ENCODE measurements around the gene AEBP2. TPM values are rescaled to one million over a fixed set of nuclear protein-coding genes. Genes with fewer than 3 reads are reported as not detected.

The AEBP2 gene
- total RNA-seq, 1 donor: 19.2 TPM

GRCh38 chr12:19490908-19491307 is 51.6 kb downstream of the AEBP2 start:
- no peak overlapping the region for H3K27ac ChIP-seq (ENCODE audit: low read depth, low read length)
- no peaks in the 10 kb centered on the region for H3K4me1 ChIP-seq (ENCODE audit: insufficient read depth, low read length)
- H3K79me2 ChIP-seq (ENCODE audit: insufficient read depth, low read length): peaks cover 79% of the 10 kb centered on the region
- no peak overlapping the region for H3K4me3 ChIP-seq (ENCODE audit: insufficient read depth, low read length)
- DNase-seq (ENCODE audit: insufficient read length, low spot score, missing footprints): no peak
- H3K4me2 ChIP-seq (ENCODE audit: insufficient read depth, low read length): no peak overlapping the region
- H3K9me3 ChIP-seq (ENCODE audit: low read depth, low read length): no peaks in the 10 kb centered on the region
- H4K20me1 ChIP-seq (ENCODE audit: insufficient read depth, low read length): no peaks in the 10 kb centered on the region
- H2AFZ ChIP-seq (ENCODE audit: low read length): no peak overlapping the region
- H3K36me3 ChIP-seq (ENCODE audit: insufficient read depth, low read length): peaks cover 9% of the 10 kb centered on the region
- no peaks in the 10 kb centered on the region for H3K27me3 ChIP-seq (ENCODE audit: insufficient read depth, low read length)
- TF ChIP-seq CTCF (IDR thresholded peaks at IDR 0.05; ENCODE audit: extremely low read depth, low read depth, low read length): no peak

- H3K9me3 ChIP-seq (ENCODE audit: low read depth, low read length): no peaks in the 10 kb centered on the region
- H3K4me2 ChIP-seq (ENCODE audit: insufficient read depth, low read length): no peak overlapping the region
- no peak overlapping the region for H3K4me3 ChIP-seq (ENCODE audit: insufficient read depth, low read length)
- H3K27ac ChIP-seq (ENCODE audit: low read depth, low read length): no peak overlapping the region
- H3K79me2 ChIP-seq (ENCODE audit: insufficient read depth, low read length): peaks cover 75% of the 10 kb centered on the region
- no peak for TF ChIP-seq CTCF (IDR thresholded peaks at IDR 0.05; ENCODE audit: extremely low read depth, low read depth, low read length)
- no peak overlapping the region for H2AFZ ChIP-seq (ENCODE audit: low read length)
- no peaks in the 10 kb centered on the region for H3K27me3 ChIP-seq (ENCODE audit: insufficient read depth, low read length)
- DNase-seq (ENCODE audit: insufficient read length, low spot score, missing footprints): no peak
- H4K20me1 ChIP-seq (ENCODE audit: insufficient read depth, low read length): no peaks in the 10 kb centered on the region
- peaks cover 9% of the 10 kb centered on the region for H3K36me3 ChIP-seq (ENCODE audit: insufficient read depth, low read length)
- H3K4me1 ChIP-seq (ENCODE audit: insufficient read depth, low read length): no peaks in the 10 kb centered on the region
These were observed 52.6 kb downstream of the AEBP2 start for GRCh38 chr12:19491863-19492262.

- no peaks in the 10 kb centered on the region for H3K27me3 ChIP-seq (ENCODE audit: insufficient read depth, low read length)
- no peak overlapping the region for H3K4me2 ChIP-seq (ENCODE audit: insufficient read depth, low read length)
- H3K27ac ChIP-seq (ENCODE audit: low read depth, low read length): no peak overlapping the region
- H4K20me1 ChIP-seq (ENCODE audit: insufficient read depth, low read length): peaks cover 2% of the 10 kb centered on the region
- H3K4me3 ChIP-seq (ENCODE audit: insufficient read depth, low read length): no peak overlapping the region
- peaks cover 13% of the 10 kb centered on the region for H3K36me3 ChIP-seq (ENCODE audit: insufficient read depth, low read length)
- H3K9me3 ChIP-seq (ENCODE audit: low read depth, low read length): no peaks in the 10 kb centered on the region
- no peak for TF ChIP-seq CTCF (IDR thresholded peaks at IDR 0.05; ENCODE audit: extremely low read depth, low read depth, low read length)
- H3K79me2 ChIP-seq (ENCODE audit: insufficient read depth, low read length): peaks cover 56% of the 10 kb centered on the region
- H3K4me1 ChIP-seq (ENCODE audit: insufficient read depth, low read length): no peaks in the 10 kb centered on the region
- no peak overlapping the region for H2AFZ ChIP-seq (ENCODE audit: low read length)
- DNase-seq (ENCODE audit: insufficient read length, low spot score, missing footprints): no peak
These were observed 57.1 kb downstream of the AEBP2 start for GRCh38 chr12:19496219-19496878.

GRCh38 chr12:19498099-19498498 is 58.8 kb downstream of the AEBP2 start:
- Histone ChIP-seq H3K4me1 (ENCODE audit: insufficient read depth, low read length) (no peaks in the 10 kb centered on the region), H2AFZ (ENCODE audit: low read length) (no peak overlapping the region), H3K9me3 (ENCODE audit: low read depth, low read length) (no peaks in the 10 kb centered on the region), H4K20me1 (ENCODE audit: insufficient read depth, low read length) (peaks cover 2% of the 10 kb centered on the region), H3K4me2 (ENCODE audit: insufficient read depth, low read length) (no peak overlapping the region), H3K4me3 (ENCODE audit: insufficient read depth, low read length) (no peak overlapping the region), H3K79me2 (ENCODE audit: insufficient read depth, low read length) (peaks cover 52% of the 10 kb centered on the region), H3K27me3 (ENCODE audit: insufficient read depth, low read length) (no peaks in the 10 kb centered on the region), H3K36me3 (ENCODE audit: insufficient read depth, low read length) (peaks cover 17% of the 10 kb centered on the region), H3K27ac (ENCODE audit: low read depth, low read length) (no peak overlapping the region)
- no peak for DNase-seq (ENCODE audit: insufficient read length, low spot score, missing footprints)
- no peak for TF ChIP-seq CTCF (IDR thresholded peaks at IDR 0.05; ENCODE audit: extremely low read depth, low read depth, low read length)
